CD4-positive, alpha-beta memory T cell (primary cell): ENCODE results near the gene FALEC. TPM values are rescaled to one million over a fixed set of nuclear protein-coding genes. Genes with fewer than 3 reads are reported as not detected.
A peak's percentile ranks its signal among the peaks of the same experiment; 100 is the strongest.
"Not testable (repeated sequence)": the region's sequence is repeated elsewhere in the genome, so short reads cannot be mapped to it uniquely, and the experiment has no call there.

Experiments used
- CTCF ChIA-PET: fragments of 350-600 bp; sonication (Branson Sonifier 250); formaldehyde crosslinking; loops from one replicate; lab custom pipeline; 2021; ENCODE audit warnings: inconsistent platforms; ENCODE audit not compliant: partially characterized antibody; lab: Charles Lee
- POLR2A ChIA-PET: fragments of 350-600 bp; sonication (Branson Sonifier 250); formaldehyde crosslinking; loops from one replicate; lab custom pipeline; 2021; ENCODE audit not compliant: partially characterized antibody; lab: Charles Lee
- DNase-seq, 5 donors: peaks; one replicate each; pipeline versions ENCODE4 v3.0.0 to v3.0.0-alpha.2; 2020 to 2022; ENCODE audit warnings: mixed read lengths in 1 of 5
- H3K27ac ChIP-seq: one replicate; pipeline ENCODE4 v1.7.0; 2013; ENCODE audit warnings: low read depth, low read length
- H3K27me3 ChIP-seq: 2 replicates; pipeline ENCODE4 v1.7.0; 2013; ENCODE audit warnings: mild to moderate bottlenecking, low read length, moderate library complexity; ENCODE audit not compliant: insufficient read depth
- H3K36me3 ChIP-seq: 2 replicates; pipeline ENCODE4 v1.7.0; 2013; ENCODE audit warnings: mild to moderate bottlenecking, low read length, moderate library complexity; ENCODE audit not compliant: insufficient read depth
- H3K4me1 ChIP-seq: 2 replicates; pipeline ENCODE4 v1.7.0; 2013; ENCODE audit warnings: mild to moderate bottlenecking, low read length, moderate library complexity; ENCODE audit not compliant: insufficient read depth
- H3K4me3 ChIP-seq, 2 donors: one replicate each; pipeline ENCODE4 v1.7.0; 2013; ENCODE audit warnings: low read length in 2 of 2, mild to moderate bottlenecking in 1 of 2
- H3K9me3 ChIP-seq, 2 donors: one replicate each; pipeline ENCODE4 v1.7.0; 2013; ENCODE audit warnings: low read length in 2 of 2, control low read depth in 1 of 2; ENCODE audit not compliant: control insufficient read depth in 1 of 2
- H3K27ac Mint-ChIP-seq, 7 donors: one replicate each; pipeline ENCODE4 v1.8.0; 2020 to 2021; ENCODE audit warnings: mixed read lengths in 7 of 7, mild to moderate bottlenecking in 6 of 7, inconsistent platforms in 3 of 7, moderate library complexity in 3 of 7
- H3K27me3 Mint-ChIP-seq, 2 donors: one replicate each; pipeline ENCODE4 v1.8.0; 2020 to 2021; ENCODE audit warnings: mixed read lengths in 2 of 2
- H3K36me3 Mint-ChIP-seq, 2 donors: one replicate each; pipeline ENCODE4 v1.8.0; 2020 to 2021; ENCODE audit warnings: mixed read lengths in 2 of 2, inconsistent platforms in 1 of 2, mild to moderate bottlenecking in 1 of 2
- H3K4me1 Mint-ChIP-seq, 4 donors: one replicate each; pipeline ENCODE4 v1.8.0; 2020 to 2021; ENCODE audit warnings: mixed read lengths in 4 of 4, mild to moderate bottlenecking in 1 of 4
- H3K4me3 Mint-ChIP-seq, 8 donors: one replicate each; pipeline ENCODE4 v1.8.0; 2020 to 2021; ENCODE audit warnings: mixed read lengths in 8 of 8, mild to moderate bottlenecking in 7 of 8, moderate library complexity in 6 of 8, inconsistent platforms in 3 of 8
- H3K9me3 Mint-ChIP-seq, 8 donors: one replicate each; pipeline ENCODE4 v1.8.0; 2020 to 2021; ENCODE audit warnings: mixed read lengths in 8 of 8, mild to moderate bottlenecking in 5 of 8, inconsistent platforms in 3 of 8, moderate library complexity in 1 of 8
- intact Hi-C: fragments of 100-400 bp; cut with micrococcal nuclease; formaldehyde crosslinking; loops from one replicate; pipeline ENCODE4 v1.15.1; 2023
- polyA plus RNA-seq, 2 donors: library from polyadenylated mRNA; unstranded; fragments of 300-500 nt; fragmentation: Illumina TruSeq; gene quantifications; one replicate each; pipeline ENCODE4 v1.2.3, GENCODE V29; 2021
- total RNA-seq, 2 experiments: library from RNA; stranded (reverse); gene quantifications; one replicate each; pipeline ENCODE4 v1.2.3, GENCODE V29; 2021

The FALEC gene
- total and polyA plus RNA-seq, 4 experiments from 2014 or later = 0.64 to 1.1 TPM; not detected in 2

DNA sequence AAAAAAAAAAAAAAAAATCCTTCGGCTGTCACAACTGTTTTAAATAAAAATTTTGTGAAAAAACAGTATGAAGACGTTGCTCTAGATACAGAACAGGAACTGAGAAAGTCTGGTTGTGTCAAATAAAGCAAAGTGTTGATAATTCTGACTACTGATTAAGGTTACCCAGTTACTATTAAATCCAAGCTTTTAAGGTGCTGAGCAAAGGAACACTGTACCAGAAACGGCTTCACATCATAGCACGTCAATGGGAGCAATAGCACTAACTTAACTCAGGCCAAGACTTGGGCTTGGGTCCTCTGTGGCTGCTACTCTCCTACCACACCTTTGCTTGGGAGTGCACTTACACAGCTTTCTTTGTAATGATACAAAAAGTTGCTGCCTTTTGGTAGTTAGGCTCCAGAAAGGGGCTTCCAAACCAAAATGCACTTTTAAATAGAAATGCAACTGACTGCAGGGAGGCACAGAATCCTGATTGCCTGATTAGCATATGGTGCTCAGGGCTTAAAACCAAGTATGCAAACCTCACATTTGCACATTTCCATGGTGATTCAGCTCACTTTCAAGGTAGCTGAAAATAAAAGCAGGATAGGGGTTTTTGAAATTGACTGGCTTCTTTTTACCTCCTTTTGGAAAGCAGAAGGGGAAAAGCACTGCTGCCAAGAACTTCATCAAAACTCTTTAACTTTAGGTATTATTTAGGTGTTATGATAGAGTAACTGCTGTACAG, 57.5 kb downstream of the FALEC start:
- Mint-ChIP-seq H3K36me3 (peaks cover 74 to 86% of the 10 kb centered on the region in 2 donors), H3K27me3 (no peaks in the 10 kb centered on the region), H3K4me1 (peaks cover 31 to 97% (median 53%) of the 10 kb centered on the region in 4 donors), H3K4me3 (peak overlapping the region; percentile 86 to 100 (median 99)), H3K27ac (peak overlapping the region; percentile 79 to 98 (median 94)), H3K9me3 (peaks cover 0 to 7% (median 0%) of the 10 kb centered on the region in 8 donors)
- DNase-seq = peak in 4 of 5 donors; percentile 21 to 44 (median 34)
- peaks cover 49% of the 10 kb centered on the region for H3K36me3 ChIP-seq
- peak overlapping the region; percentile 14 to 49 for H3K4me3 ChIP-seq
- no peaks in the 10 kb centered on the region for H3K27me3 ChIP-seq
- intact Hi-C loops = no loop called here
- POLR2A ChIA-PET = interaction anchor here (1.0 to 18.6 kb wide), 7 partner anchors 9 to 686 kb away, joined by 3 to 1751 read pairs (median 9); partner anchors contain the start of gene ENSA
- peak overlapping the region; percentile 27 for H3K27ac ChIP-seq
- peaks cover 78% of the 10 kb centered on the region for H3K4me1 ChIP-seq
- CTCF ChIA-PET = interaction anchor here (1.6 to 16.7 kb wide), 2 partner anchors 10 to 48 kb away, joined by 9 to 433 read pairs; no protein-coding TSS in a partner anchor
- no peaks in the 10 kb centered on the region for H3K9me3 ChIP-seq

DNA sequence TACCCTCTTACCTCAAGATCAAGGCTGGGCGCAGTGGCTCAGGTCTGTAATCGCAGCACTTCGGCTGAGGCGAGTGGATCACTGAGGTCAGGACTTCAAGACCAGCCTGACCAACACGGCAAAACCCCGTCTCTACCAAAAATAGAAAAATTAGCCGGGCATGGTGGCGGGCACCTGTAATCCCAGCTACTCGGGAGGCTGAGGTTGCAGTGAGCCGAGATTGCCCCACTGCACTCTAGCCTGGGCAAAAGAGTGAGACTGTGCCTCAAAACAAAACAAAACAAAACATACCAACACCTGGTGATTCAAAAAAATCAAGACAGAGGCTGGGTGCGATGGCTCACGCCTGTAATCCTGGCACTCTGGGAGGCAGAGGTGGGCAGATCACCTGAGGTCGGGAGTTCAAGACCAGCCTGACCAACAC, 58.1 kb downstream of the FALEC start:
- peaks cover 79 to 89% of the 10 kb centered on the region in 2 donors for H3K36me3 Mint-ChIP-seq
- H3K36me3 ChIP-seq = peaks cover 55% of the 10 kb centered on the region
- intact Hi-C loops = not testable (repeated sequence)

DNA sequence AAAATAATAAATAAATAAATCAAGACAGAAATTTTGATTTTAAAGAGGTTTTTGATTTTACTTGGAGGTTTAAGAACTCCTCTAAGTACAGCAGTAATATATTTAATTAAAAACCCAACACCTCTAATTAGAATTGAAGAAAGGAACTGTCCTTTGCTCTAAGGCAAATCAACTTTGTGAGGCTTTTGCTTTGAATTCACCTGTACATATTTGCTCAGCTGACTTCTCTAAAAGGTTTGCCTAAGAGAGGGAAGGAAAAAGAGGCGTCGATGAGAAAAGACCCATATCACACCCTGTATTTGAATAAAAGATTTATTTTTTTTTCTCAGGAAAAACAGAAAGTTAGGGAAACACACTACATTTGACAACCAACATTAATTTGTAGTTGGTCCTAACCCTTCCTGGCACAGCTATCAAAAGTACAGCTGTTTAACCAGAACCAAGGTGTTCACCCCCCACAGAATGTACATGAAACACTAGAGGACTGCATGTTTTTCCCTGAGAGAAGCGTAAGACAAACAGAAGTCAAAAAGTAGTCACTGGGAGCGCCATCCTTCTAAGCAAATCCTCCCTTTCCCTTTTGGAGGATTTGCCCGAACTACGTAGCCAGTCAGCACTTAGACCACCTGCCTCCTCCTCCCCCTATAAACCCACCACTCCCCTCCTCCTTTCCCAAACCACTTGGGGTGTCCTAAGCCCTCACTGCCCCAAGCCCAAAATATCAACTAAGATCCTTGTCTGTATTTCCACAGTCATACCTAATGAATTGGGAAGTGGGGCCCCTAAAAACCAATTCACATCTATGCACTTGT, 58.9 kb downstream of the FALEC start:
- POLR2A ChIA-PET = interaction anchor here (0.5 to 18.6 kb wide), 9 partner anchors 11 to 1325 kb away, joined by 3 to 1751 read pairs (median 10); partner anchors contain the start of gene ENSA
- Histone ChIP-seq H3K27me3 (no peaks in the 10 kb centered on the region), H3K9me3 (no peaks in the 10 kb centered on the region), H3K27ac (peak overlapping the region; percentile 97), H3K4me3 (peak overlapping the region; percentile 96 to 100), H3K4me1 (peaks cover 64% of the 10 kb centered on the region), H3K36me3 (peaks cover 58% of the 10 kb centered on the region)
- Mint-ChIP-seq H3K4me3 (peak overlapping the region; percentile 93 to 100 (median 99)), H3K27ac (peak overlapping the region; percentile 84 to 99 (median 94)), H3K27me3 (no peaks in the 10 kb centered on the region), H3K4me1 (peaks cover 22 to 88% (median 41%) of the 10 kb centered on the region in 4 donors), H3K9me3 (peaks cover 0 to 12% (median 3%) of the 10 kb centered on the region in 8 donors), H3K36me3 (peaks cover 84 to 92% of the 10 kb centered on the region in 2 donors)
- CTCF ChIA-PET = interaction anchor here (2.4 to 16.7 kb wide), 2 partner anchors 11 to 46 kb away, joined by 15 to 433 read pairs; no protein-coding TSS in a partner anchor
- peak in 2 of 5 donors; percentile 25 to 28 for DNase-seq
- intact Hi-C loops = no loop called here

More for the DNA sequence above, 58.1 kb downstream of the FALEC start:
- peaks cover 72% of the 10 kb centered on the region for H3K4me1 ChIP-seq
- Mint-ChIP-seq H3K4me1 (peaks cover 26 to 93% (median 48%) of the 10 kb centered on the region in 4 donors), H3K4me3 (peak overlapping the region; percentile 86 to 100 (median 99)), H3K27ac (peak overlapping the region; percentile 79 to 98 (median 92)), H3K9me3 (peaks cover 0 to 12% (median 1%) of the 10 kb centered on the region in 8 donors)
- peak overlapping the region; percentile 27 for H3K27ac ChIP-seq
- peak overlapping the region; percentile 14 to 49 for H3K4me3 ChIP-seq
- CTCF ChIA-PET = interaction anchor here (1.6 to 16.7 kb wide), 2 partner anchors 10 to 47 kb away, joined by 9 to 433 read pairs; no protein-coding TSS in a partner anchor
- peak in 3 of 5 donors; percentile 24 to 52 (median 30) for DNase-seq
- not testable (repeated sequence) for H3K27me3 Mint-ChIP-seq, H3K9me3 ChIP-seq, H3K27me3 ChIP-seq
- POLR2A ChIA-PET = interaction anchor here (1.0 to 18.6 kb wide), 7 partner anchors 10 to 1325 kb away, joined by 3 to 1751 read pairs (median 9); partner anchors contain the start of gene ENSA

DNA sequence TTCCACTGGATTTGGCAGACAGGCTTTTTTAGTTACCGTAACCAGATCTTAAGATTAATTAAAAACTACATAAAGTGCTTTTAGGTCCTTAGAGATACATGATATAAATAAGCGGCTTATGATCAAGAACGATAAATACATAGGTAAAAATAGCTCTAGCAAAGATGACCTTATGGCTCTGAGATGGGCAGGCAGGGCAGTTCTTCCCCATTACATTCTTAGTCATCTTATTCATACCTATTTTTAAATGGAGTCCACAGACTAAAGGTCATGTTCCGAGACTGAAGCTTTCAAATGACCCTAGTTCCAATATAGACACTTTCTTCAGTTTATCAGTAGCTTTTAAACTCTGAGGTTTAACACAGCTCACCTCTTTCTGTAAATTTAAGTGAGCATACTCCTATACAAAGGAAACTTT, 59.5 kb downstream of the FALEC start:
- peak overlapping the region; percentile 96 to 100 for H3K4me3 ChIP-seq
- DNase-seq = peak in 1 of 5 donors; percentile 17
- intact Hi-C loops = no loop called here

DNA sequence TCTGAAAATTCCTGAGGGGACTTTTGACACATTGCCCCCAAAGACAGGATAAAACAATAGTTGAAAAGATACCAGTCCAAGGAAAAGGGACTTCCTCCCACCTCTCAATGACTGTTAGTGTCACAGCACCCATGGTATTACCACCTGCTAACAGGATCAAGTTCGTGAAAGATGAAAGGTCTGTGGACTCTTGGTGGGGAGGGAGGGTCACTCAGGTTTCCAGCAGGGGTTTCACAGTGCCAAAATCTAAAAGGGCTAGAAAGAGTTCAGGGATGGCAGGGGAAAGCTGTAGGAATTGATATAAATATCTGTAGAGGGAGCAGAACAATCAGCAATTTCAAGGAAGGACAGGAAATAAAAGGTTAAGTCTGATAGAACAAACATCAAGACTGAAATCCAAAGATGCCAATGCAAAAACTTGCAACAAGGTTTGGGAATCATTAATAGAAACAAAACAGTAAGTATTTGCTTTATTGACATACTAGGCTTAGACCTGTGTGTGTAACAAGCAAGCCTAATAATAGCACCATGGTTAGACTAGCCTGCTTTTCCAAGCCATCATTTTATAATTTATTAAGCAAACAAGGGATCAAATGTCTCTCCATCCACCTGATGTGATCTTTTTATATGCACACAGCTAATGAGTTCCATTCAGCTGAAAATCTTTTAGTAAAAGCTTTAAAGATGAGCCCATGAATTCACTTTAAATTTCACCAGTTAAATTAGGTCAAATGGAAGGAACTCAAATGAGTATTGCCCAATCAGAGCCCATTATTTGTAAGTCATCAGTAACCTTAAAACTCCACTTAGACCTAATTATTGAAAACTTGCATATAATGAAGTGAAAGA, 60.2 kb downstream of the FALEC start:
- peaks cover 25 to 88% (median 38%) of the 10 kb centered on the region in 4 donors for H3K4me1 Mint-ChIP-seq
- Histone ChIP-seq H3K36me3 (peaks cover 58% of the 10 kb centered on the region), H3K4me1 (peaks cover 60% of the 10 kb centered on the region), H3K27me3 (no peaks in the 10 kb centered on the region), H3K4me3 (peak overlapping the region; percentile 96 to 100), H3K27ac (peak overlapping the region; percentile 97), H3K9me3 (no peaks in the 10 kb centered on the region)
- DNase-seq = no peak
- peaks cover 0 to 10% (median 3%) of the 10 kb centered on the region in 8 donors for H3K9me3 Mint-ChIP-seq
- ChIA-PET CTCF (interaction anchor here (1.2 to 16.7 kb wide), 4 partner anchors 12 to 54 kb away, joined by 3 to 433 read pairs (median 10); partner anchors contain the start of gene ENSA), POLR2A (interaction anchor here (0.6 to 18.6 kb wide), 10 partner anchors 9 to 211 kb away, joined by 3 to 1751 read pairs (median 6); partner anchors contain the start of genes ENSA, GOLPH3L and RPRD2)
- H3K27ac Mint-ChIP-seq = peak overlapping the region; percentile 75 to 99 (median 94)
- intact Hi-C loops = no loop called here
- H3K27me3 Mint-ChIP-seq = no peaks in the 10 kb centered on the region
- H3K36me3 Mint-ChIP-seq = peaks cover 75 to 80% of the 10 kb centered on the region in 2 donors
- peak overlapping the region; percentile 93 to 100 (median 99) for H3K4me3 Mint-ChIP-seq

More for the DNA sequence above, 59.5 kb downstream of the FALEC start:
- peaks cover 62% of the 10 kb centered on the region for H3K4me1 ChIP-seq
- POLR2A ChIA-PET = interaction anchor here (1.2 to 18.6 kb wide), 5 partner anchors 11 to 211 kb away, joined by 3 to 1751 read pairs (median 122); partner anchors contain the start of genes ENSA and RPRD2
- Mint-ChIP-seq H3K27ac (peak overlapping the region; percentile 84 to 99 (median 94)), H3K9me3 (peaks cover 0 to 12% (median 3%) of the 10 kb centered on the region in 8 donors), H3K4me3 (peak overlapping the region; percentile 93 to 100 (median 99)), H3K4me1 (peaks cover 21 to 88% (median 39%) of the 10 kb centered on the region in 4 donors), H3K36me3 (peaks cover 79 to 87% of the 10 kb centered on the region in 2 donors), H3K27me3 (no peaks in the 10 kb centered on the region)
- H3K27ac ChIP-seq = peak overlapping the region; percentile 97
- no peaks in the 10 kb centered on the region for H3K27me3 ChIP-seq
- H3K36me3 ChIP-seq = peaks cover 58% of the 10 kb centered on the region
- CTCF ChIA-PET = interaction anchor here (2.4 to 16.7 kb wide), 2 partner anchors 12 to 46 kb away, joined by 15 to 433 read pairs; no protein-coding TSS in a partner anchor
- H3K9me3 ChIP-seq = no peaks in the 10 kb centered on the region
